Peyer's patch (tissue), 4 donors: ENCODE measurements around the gene JDP2. TPM values are rescaled to one million over a fixed set of nuclear protein-coding genes. Genes with fewer than 3 reads are reported as not detected.

ENCODE experiments used
- DNase-seq, 3 donors: peaks; one replicate each; pipeline ENCODE4 v3.0.0-alpha.2; 2017 to 2019
- H3K27ac ChIP-seq, 4 donors: fragments of 200-600 bp; sonication (generic); one replicate each; pipeline ENCODE4 v1.5.1; 2016 to 2019
- H3K27me3 ChIP-seq, 2 donors: fragments of 200-600 bp; sonication (generic); one replicate each; pipeline ENCODE4 v1.5.1; 2019
- H3K36me3 ChIP-seq, 3 donors: fragments of 200-600 bp; sonication (generic); one replicate each; pipeline ENCODE4 v1.5.1; 2016 to 2019
- H3K4me1 ChIP-seq, 4 donors: fragments of 200-600 bp; sonication (generic); one replicate each; pipeline ENCODE4 v1.5.1; 2016 to 2019
- H3K4me3 ChIP-seq, 4 donors: fragments of 200-600 bp; sonication (generic); 1 replicate in 3 of 4; 2 replicates in 1 of 4; pipeline ENCODE4 v1.5.1; 2016 to 2019; ENCODE audit warnings: mild to moderate bottlenecking in 1 of 4
- H3K9me3 ChIP-seq, 4 donors: fragments of 200-600 bp; sonication (generic); one replicate each; pipeline ENCODE4 v1.5.1; 2016 to 2019; ENCODE audit warnings: mild to moderate bottlenecking in 1 of 4
- CTCF ChIP-seq, 6 experiments: fragments of 450-650 bp in 4 of 6; fragments of 200-600 bp in 2 of 6; sonication (generic) in 1 of 6; IDR thresholded peaks; one replicate each; pipeline ENCODE4 v1.5.1; 2017 to 2019; ENCODE audit warnings: antibody characterized with exemption in 6 of 6, mild to moderate bottlenecking in 3 of 6, moderate library complexity in 1 of 6
- POLR2A ChIP-seq, 2 donors: fragments of 450-650 bp; IDR thresholded peaks; one replicate each; pipeline ENCODE4 v1.5.1; 2017; ENCODE audit warnings: antibody characterized with exemption in 2 of 2, mild to moderate bottlenecking in 2 of 2, moderate library complexity in 2 of 2
- total RNA-seq, 4 donors: library from RNA; depleted of rRNA; stranded (reverse); fragments of >200 nt; gene quantifications; one replicate each; pipeline ENCODE4 v1.1.0, GENCODE V29; 2016

Gene JDP2
- total RNA-seq, 4 donors from 2014 or later, result 56.7 to 111 (median 67.2) TPM

GRCh38 chr14:75511201-75511600, 83.4 kb downstream of the JDP2 start:
- Histone ChIP-seq H3K9me3 (no peaks in the 10 kb centered on the region), H3K27ac (no peak overlapping the region), H3K4me3 (no peak overlapping the region), H3K27me3 (no peaks in the 10 kb centered on the region), H3K4me1 (peaks cover 0 to 5% (median 4%) of the 10 kb centered on the region in 4 donors), H3K36me3 (no peaks in the 10 kb centered on the region)
- TF ChIP-seq CTCF (IDR thresholded peaks at IDR 0.05), result no peak
- TF ChIP-seq POLR2A (IDR thresholded peaks at IDR 0.05), result no peak
- no peak for DNase-seq

GRCh38 chr14:75513911-75514672, 86.3 kb downstream of the JDP2 start:
- peak overlapping the region in 1 of 4 donors; percentile 73 for H3K27ac ChIP-seq
- H3K36me3 ChIP-seq, result no peaks in the 10 kb centered on the region
- TF ChIP-seq CTCF (IDR thresholded peaks at IDR 0.05) (no peak), POLR2A (IDR thresholded peaks at IDR 0.05) (no peak)
- peaks cover 0 to 6% (median 4%) of the 10 kb centered on the region in 4 donors for H3K4me1 ChIP-seq
- no peaks in the 10 kb centered on the region for H3K9me3 ChIP-seq
- no peaks in the 10 kb centered on the region for H3K27me3 ChIP-seq
- H3K4me3 ChIP-seq, result no peak overlapping the region
- peak in 1 of 3 donors; percentile 53 for DNase-seq

- Histone ChIP-seq H3K4me1 (peaks cover 0 to 6% (median 4%) of the 10 kb centered on the region in 4 donors), H3K4me3 (peak overlapping the region; percentile 20 to 41 (median 32)), H3K36me3 (no peaks in the 10 kb centered on the region), H3K27me3 (no peaks in the 10 kb centered on the region), H3K9me3 (no peaks in the 10 kb centered on the region), H3K27ac (peak overlapping the region; percentile 20 to 73 (median 51))
- DNase-seq, result peak in 2 of 3 donors; percentile 75 to 80
- TF ChIP-seq CTCF (IDR thresholded peaks at IDR 0.05), result peak in 3 of 6 experiments; percentile 5 to 31 (median 17)
- no peak for TF ChIP-seq POLR2A (IDR thresholded peaks at IDR 0.05)
Measured at GRCh38 chr14:75514673-75515628, 87.1 kb downstream of the JDP2 start.

GRCh38 chr14:75515629-75515996, 87.8 kb downstream of the JDP2 start:
- no peaks in the 10 kb centered on the region for H3K9me3 ChIP-seq
- H3K4me1 ChIP-seq, result peaks cover 0 to 6% (median 4%) of the 10 kb centered on the region in 4 donors
- H3K36me3 ChIP-seq, result no peaks in the 10 kb centered on the region
- TF ChIP-seq CTCF (IDR thresholded peaks at IDR 0.05), result no peak
- no peak for TF ChIP-seq POLR2A (IDR thresholded peaks at IDR 0.05)
- DNase-seq, result peak in 2 of 3 donors; percentile 74 to 77
- no peaks in the 10 kb centered on the region for H3K27me3 ChIP-seq
- H3K27ac ChIP-seq, result peak overlapping the region in 3 of 4 donors; percentile 20 to 73 (median 47)
- H3K4me3 ChIP-seq, result peak overlapping the region; percentile 20 to 41 (median 32)

- Histone ChIP-seq H3K27ac (no peak overlapping the region), H3K36me3 (no peaks in the 10 kb centered on the region), H3K4me3 (no peak overlapping the region), H3K9me3 (no peaks in the 10 kb centered on the region), H3K4me1 (peaks cover 0 to 21% (median 8%) of the 10 kb centered on the region in 4 donors), H3K27me3 (no peaks in the 10 kb centered on the region)
- peak in 1 of 3 donors; percentile 73 for DNase-seq
- peak in 4 of 6 experiments; percentile 33 to 54 (median 48) for TF ChIP-seq CTCF (IDR thresholded peaks at IDR 0.05)
- TF ChIP-seq POLR2A (IDR thresholded peaks at IDR 0.05), result no peak
Measured at GRCh38 chr14:75518625-75519024, 90.8 kb downstream of the JDP2 start.
